ENCODE measurements around the gene MCTP1.

MCTP1 gene

GRCh38 chr5:94777056-94777880, 507.6 kb downstream of the MCTP1 start:
- H3K27ac ChIP-seq, result no peak overlapping the region
- TF ChIP-seq CTCF (conservative IDR thresholded peaks at IDR 0.05) (no peak), ZFX (IDR thresholded peaks at IDR 0.05) (no peak)

- no peak overlapping the region for H3K27ac ChIP-seq
- TF ChIP-seq ZFX (IDR thresholded peaks at IDR 0.05) (no peak), CTCF (conservative IDR thresholded peaks at IDR 0.05) (no peak)
These were observed 508.7 kb downstream of the MCTP1 start for GRCh38 chr5:94776167-94776566.

GRCh38 chr5:94775088-94775487, 509.8 kb downstream of the MCTP1 start:
- TF ChIP-seq CTCF (conservative IDR thresholded peaks at IDR 0.05), result no peak
- no peak for TF ChIP-seq ZFX (IDR thresholded peaks at IDR 0.05)
- no peak overlapping the region for H3K27ac ChIP-seq

- H3K27ac ChIP-seq, result no peak overlapping the region
- TF ChIP-seq ZFX (IDR thresholded peaks at IDR 0.05), result no peak
- no peak; the same call in 1 of the 2 replicates for TF ChIP-seq CTCF (conservative IDR thresholded peaks at IDR 0.05)
These were observed 513.2 kb downstream of the MCTP1 start for GRCh38 chr5:94771742-94772141.

- no peak overlapping the region for H3K27ac ChIP-seq
- TF ChIP-seq CTCF (conservative IDR thresholded peaks at IDR 0.05) (no peak), ZFX (IDR thresholded peaks at IDR 0.05) (no peak)
These were observed 514.9 kb downstream of the MCTP1 start for GRCh38 chr5:94769996-94770395.

- no peak for TF ChIP-seq CTCF (conservative IDR thresholded peaks at IDR 0.05)
- no peak for TF ChIP-seq ZFX (IDR thresholded peaks at IDR 0.05)
- H3K27ac ChIP-seq, result no peak overlapping the region
These were observed 523.1 kb downstream of the MCTP1 start for GRCh38 chr5:94761786-94762185.

- no peak overlapping the region for H3K27ac ChIP-seq
- TF ChIP-seq CTCF (conservative IDR thresholded peaks at IDR 0.05), result no peak
- no peak for TF ChIP-seq ZFX (IDR thresholded peaks at IDR 0.05)
These were observed 523.8 kb downstream of the MCTP1 start for GRCh38 chr5:94761055-94761454.
